H1 (cell line): Measurements from ENCODE around the gene MCF2L.
"Not testable (repeated sequence)": the region's sequence is repeated elsewhere in the genome, so short reads cannot be mapped to it uniquely, and the experiment has no call there.

Experiments
- HDAC2 ChIP-seq, 2 experiments: fragments of 300-600 bp in 1 of 2; sonication (generic) in 1 of 2; IDR thresholded peaks; 2 replicates each; pipeline ENCODE4 v1.6.1; 2011 to 2012; ENCODE audit warnings: low read depth in 2 of 2, low read length in 2 of 2, mild to moderate bottlenecking in 2 of 2, moderate library complexity in 2 of 2, borderline replicate concordance in 1 of 2, inconsistent platforms in 1 of 2
- MAFK ChIP-seq: IDR thresholded peaks from 2 replicates; pipeline ENCODE4 v1.6.1; 2012; ENCODE audit warnings: low read depth, mild to moderate bottlenecking, improper control_type of control experiment, low read length

DNA sequence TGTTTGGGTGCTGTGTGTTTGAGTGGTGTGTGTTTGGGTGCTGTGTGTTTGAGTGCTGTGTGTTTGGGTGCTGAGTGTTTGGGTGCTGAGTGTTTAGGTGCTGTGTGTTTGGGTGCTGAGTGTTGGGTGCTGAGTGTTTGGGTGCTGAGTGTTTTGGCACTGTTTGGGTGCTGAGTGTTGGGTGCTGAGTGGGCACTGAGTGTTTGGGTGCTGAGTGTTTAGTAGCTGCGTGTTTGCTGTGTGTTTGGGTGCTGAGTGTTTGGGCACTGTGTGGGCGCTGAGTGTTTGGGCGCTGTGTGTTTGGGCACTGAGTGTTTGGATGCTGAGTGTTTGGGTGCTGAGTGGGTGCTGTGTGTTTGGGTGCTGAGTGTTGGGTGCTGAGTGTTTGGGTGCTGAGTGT lies 88.5 kb downstream of the MCF2L start:
- not testable (repeated sequence) for TF ChIP-seq MAFK; HDAC2 (IDR thresholded peaks at IDR 0.05; ENCODE audit: borderline replicate concordance in 1 of 2, low read depth in 2 of 2, low read length in 2 of 2)
